Mononuclear cell (primary cell): ENCODE measurements around the gene USP15. TPM values are rescaled to one million over a fixed set of nuclear protein-coding genes. Genes with fewer than 3 reads are reported as not detected.

ENCODE experiments used
- H3K27me3 ChIP-seq: 2 replicates; pipeline ENCODE4 v1.6.0; 2011; ENCODE audit warnings: low read length, control low read depth; ENCODE audit not compliant: insufficient read depth
- H3K4me1 ChIP-seq: 2 replicates; pipeline ENCODE4 v1.5.1; 2011; ENCODE audit warnings: mild to moderate bottlenecking, low read length, control low read depth; ENCODE audit not compliant: insufficient read depth
- H3K4me3 ChIP-seq: 2 replicates; pipeline ENCODE4 v1.5.1; 2011; ENCODE audit warnings: mild to moderate bottlenecking, low read length, moderate library complexity
- H3K9me3 ChIP-seq: 2 replicates; pipeline ENCODE4 v1.5.1; 2011; ENCODE audit warnings: low read depth, mild to moderate bottlenecking, control low read depth, low read length
- total RNA-seq: library from RNA; depleted of rRNA; stranded (reverse); fragments of >200 nt; gene quantifications from one replicate; pipeline ENCODE4 v1.2.3, GENCODE V29; 2012

USP15 gene
- total RNA-seq, 1 donor, result 467 TPM

DNA sequence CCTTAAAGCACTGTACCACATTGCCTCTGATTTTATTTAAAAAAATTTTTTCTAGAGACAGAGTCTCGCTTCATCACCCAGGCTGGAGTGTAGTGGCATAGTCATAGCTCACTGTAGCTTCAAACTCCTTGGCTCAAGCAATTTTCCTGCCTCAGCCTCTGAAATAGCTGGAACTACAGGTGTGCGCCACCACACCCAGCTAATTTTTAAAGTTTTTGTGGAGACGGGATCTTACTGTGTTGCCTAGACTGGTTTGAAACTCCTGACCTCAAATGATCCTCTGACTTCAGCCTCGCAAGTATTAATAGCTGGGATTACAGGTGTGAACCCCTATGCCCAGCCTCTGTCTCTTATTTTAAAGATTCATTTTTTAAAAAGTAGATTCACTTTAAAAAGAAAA is 5.3 kb downstream of the USP15 start:
- Histone ChIP-seq H3K4me3 (no peak overlapping the region), H3K9me3 (no peaks in the 10 kb centered on the region), H3K4me1 (peaks cover 47% of the 10 kb centered on the region), H3K27me3 (no peaks in the 10 kb centered on the region)

DNA sequence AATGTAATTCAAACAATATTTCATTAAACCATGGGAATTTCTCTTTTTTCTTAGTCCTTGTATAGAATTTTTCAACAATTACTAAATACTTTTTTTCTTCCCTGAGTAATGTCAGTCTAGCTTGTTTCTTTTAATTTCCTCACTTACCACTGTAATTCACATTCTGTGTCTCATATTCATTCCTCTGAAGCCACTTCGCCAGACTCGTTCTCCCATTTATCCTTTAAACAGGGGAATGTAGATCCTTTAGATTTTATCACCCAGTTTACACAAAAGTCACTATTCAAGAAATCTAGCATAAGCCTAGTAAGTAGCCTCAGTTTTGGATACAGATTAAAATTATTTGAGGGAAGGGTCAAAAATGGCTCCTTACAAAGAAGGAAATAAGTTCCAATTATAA is 6.8 kb downstream of the USP15 start:
- peaks cover 44% of the 10 kb centered on the region for H3K4me1 ChIP-seq
- no peaks in the 10 kb centered on the region for H3K27me3 ChIP-seq
- no peak overlapping the region for H3K4me3 ChIP-seq
- no peaks in the 10 kb centered on the region for H3K9me3 ChIP-seq

- peaks cover 42% of the 10 kb centered on the region for H3K4me1 ChIP-seq
- no peak overlapping the region for H3K4me3 ChIP-seq
- no peaks in the 10 kb centered on the region for H3K9me3 ChIP-seq
Observed at GRCh38 chr12:62267480-62267879, 7.3 kb downstream of the USP15 start.

DNA sequence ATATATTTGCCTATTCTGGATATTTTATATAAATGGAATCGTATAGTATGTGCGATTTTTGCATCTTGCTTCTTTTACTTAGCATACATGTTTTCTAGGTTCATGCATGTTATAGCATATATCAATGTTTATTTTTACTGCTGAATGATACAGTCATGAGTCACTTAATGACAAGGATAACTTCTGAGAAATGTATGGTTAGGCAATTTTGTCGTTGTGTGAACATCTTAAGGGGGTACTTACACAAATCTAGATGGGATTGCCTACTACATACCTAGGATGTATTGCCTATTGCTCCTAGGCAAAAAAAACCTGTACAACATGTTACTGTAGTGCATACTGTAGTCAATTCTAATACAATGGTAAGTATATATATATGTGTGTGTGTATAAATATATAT is 8.8 kb downstream of the USP15 start:
- no peaks in the 10 kb centered on the region for H3K9me3 ChIP-seq
- no peaks in the 10 kb centered on the region for H3K27me3 ChIP-seq
- peaks cover 36% of the 10 kb centered on the region for H3K4me1 ChIP-seq

More at GRCh38 chr12:62267480-62267879, 7.3 kb downstream of the USP15 start:
- no peaks in the 10 kb centered on the region for H3K27me3 ChIP-seq

DNA sequence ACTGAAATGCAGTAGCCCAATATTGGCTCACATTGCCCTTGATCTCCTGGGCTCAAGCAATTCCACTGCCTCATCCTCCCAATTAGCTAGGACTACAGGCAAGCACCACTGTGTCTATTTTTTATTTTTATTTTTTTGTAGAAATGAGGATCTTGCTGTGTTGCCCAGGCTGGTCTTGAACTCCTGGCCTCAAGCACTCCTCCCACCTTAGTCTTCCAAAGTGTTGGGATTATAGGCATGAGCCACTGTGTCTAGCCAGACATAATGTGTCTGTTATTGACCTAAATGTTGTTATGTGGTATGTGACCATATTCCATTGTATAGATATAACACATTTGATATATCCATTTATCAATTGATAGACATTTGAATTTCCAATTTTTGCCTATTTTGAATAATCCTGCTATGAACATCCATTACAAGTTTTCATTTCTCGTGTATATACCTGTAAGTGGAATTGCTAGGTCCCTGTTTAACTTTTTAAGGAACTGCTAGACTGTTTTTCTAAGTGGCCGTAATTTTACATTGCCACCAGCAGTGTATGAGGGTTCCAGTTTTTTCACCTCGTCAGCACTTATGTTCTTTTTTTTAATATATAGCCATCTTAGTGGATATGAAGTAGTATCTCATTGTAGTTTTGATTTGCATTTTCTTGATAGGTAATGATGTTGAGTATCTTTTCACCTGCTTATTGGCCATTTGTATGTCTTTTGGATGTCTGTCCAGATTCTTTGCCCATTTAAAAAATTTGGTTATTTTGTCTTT is 9.4 kb downstream of the USP15 start:
- peaks cover 40% of the 10 kb centered on the region for H3K4me1 ChIP-seq
- H3K4me3 ChIP-seq, result no peak overlapping the region
- H3K9me3 ChIP-seq, result no peaks in the 10 kb centered on the region

More for the DNA sequence above, 8.8 kb downstream of the USP15 start:
- no peak overlapping the region for H3K4me3 ChIP-seq

GRCh38 chr12:62270384-62270783 is 10.2 kb downstream of the USP15 start:
- peaks cover 43% of the 10 kb centered on the region for H3K4me1 ChIP-seq
- H3K9me3 ChIP-seq, result no peaks in the 10 kb centered on the region
- no peaks in the 10 kb centered on the region for H3K27me3 ChIP-seq
- H3K4me3 ChIP-seq, result no peak overlapping the region

More for the DNA sequence above, 9.4 kb downstream of the USP15 start:
- H3K27me3 ChIP-seq, result no peaks in the 10 kb centered on the region

GRCh38 chr12:62270872-62271271 is 10.7 kb downstream of the USP15 start:
- Histone ChIP-seq H3K9me3 (no peaks in the 10 kb centered on the region), H3K4me1 (peaks cover 43% of the 10 kb centered on the region), H3K4me3 (no peak overlapping the region), H3K27me3 (no peaks in the 10 kb centered on the region)

DNA sequence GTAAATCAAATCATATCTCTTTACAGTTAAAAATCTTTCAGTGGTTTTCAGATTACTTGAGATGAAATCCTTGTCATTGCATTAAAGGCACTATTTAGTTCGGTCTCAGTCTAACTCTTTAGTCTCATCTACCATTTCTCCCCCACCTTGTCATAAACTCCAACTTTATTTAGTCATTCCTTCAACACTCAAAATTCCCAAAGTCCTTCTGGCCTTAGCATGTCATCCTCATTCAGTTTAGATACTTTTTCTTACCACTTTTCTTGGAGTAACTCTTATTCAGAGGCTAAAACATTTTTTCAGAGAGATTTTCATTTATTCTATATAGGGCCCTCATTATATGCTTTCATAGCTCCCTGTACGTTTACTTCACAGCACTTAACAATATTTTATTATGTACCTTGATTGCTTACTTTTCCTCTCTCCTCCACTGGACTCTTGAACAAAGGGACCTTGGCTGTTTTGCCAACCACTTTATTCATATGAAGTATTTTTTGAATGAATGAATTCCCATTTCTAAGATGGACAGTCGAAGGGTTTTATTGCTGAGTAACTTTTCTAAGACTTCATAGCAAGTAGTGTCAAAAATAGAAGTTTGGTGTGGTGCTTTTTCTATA is 12.8 kb downstream of the USP15 start:
- Histone ChIP-seq H3K4me1 (peaks cover 35% of the 10 kb centered on the region), H3K4me3 (no peak overlapping the region), H3K9me3 (no peaks in the 10 kb centered on the region), H3K27me3 (no peaks in the 10 kb centered on the region)

DNA sequence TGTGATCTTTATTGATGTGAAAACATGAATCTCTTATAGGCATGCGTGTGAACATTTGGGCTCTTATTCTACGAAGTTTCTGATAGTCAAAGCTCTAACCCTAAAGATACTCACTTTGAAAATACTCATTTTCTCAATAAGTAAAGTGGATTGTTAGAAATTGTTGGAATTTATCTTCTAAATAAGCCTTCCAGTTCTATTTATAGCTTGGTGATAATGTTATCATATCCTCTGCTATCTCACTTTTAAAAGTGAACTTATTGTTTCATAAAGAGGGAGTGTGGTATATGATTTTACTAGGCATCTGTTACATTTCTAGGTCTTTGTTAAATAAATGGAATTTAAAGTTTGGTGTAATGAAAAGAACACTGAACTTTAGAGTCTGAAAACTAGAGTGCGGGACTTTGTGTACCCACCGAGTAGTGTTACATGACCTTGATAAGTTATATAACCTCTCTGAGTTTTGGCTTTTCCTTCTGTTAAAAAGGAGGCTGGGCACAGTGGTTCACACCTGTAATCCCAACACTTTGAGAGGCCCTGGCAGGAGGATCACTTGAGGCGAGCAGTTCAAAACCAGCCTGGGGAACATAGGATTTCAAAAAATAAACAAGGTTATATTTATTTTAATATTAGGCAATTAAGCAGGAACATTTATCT is 13.6 kb downstream of the USP15 start:
- Histone ChIP-seq H3K4me1 (peaks cover 28% of the 10 kb centered on the region), H3K9me3 (no peaks in the 10 kb centered on the region), H3K4me3 (no peak overlapping the region), H3K27me3 (no peaks in the 10 kb centered on the region)

DNA sequence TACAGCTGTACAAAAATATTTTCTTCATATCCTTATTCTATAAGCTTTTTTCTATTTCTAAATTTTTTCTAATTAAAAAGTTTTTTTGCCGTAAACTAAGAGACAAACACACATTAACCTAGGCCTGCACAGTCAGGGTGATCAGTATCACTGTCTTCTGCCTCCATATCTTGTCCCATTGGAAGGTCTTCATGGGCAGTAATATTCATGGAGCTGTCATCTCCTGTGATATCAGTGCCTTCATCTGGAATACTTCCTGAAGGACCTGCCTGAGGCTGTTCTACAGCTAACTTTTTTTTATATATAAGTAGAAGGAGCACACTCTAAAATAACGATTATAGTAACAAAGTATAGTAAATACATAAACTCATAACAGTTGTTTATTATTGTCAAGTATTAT is 17.8 kb downstream of the USP15 start:
- no peak overlapping the region for H3K4me3 ChIP-seq
- peaks cover 30% of the 10 kb centered on the region for H3K4me1 ChIP-seq
- no peaks in the 10 kb centered on the region for H3K9me3 ChIP-seq
- H3K27me3 ChIP-seq, result no peaks in the 10 kb centered on the region

DNA sequence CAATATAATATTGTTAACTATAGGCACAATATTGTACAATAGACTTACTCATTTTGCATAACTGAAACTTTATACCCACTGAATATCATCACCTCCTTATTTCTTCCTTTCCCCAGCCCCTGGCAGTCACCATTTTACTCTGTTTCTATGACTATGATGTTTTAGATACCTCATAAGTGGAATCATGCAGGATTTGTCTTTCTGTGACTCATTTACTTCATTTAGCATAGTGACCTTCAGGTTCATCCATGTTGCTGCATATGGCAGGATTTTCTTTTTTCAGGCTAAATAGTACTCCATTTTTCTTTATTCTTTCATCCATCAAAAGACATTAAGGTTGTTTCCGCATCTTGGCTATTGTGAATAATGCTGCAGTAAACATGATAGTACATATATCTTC is 18.9 kb downstream of the USP15 start:
- Histone ChIP-seq H3K9me3 (no peaks in the 10 kb centered on the region), H3K4me3 (no peak overlapping the region), H3K4me1 (peaks cover 28% of the 10 kb centered on the region), H3K27me3 (no peaks in the 10 kb centered on the region)

DNA sequence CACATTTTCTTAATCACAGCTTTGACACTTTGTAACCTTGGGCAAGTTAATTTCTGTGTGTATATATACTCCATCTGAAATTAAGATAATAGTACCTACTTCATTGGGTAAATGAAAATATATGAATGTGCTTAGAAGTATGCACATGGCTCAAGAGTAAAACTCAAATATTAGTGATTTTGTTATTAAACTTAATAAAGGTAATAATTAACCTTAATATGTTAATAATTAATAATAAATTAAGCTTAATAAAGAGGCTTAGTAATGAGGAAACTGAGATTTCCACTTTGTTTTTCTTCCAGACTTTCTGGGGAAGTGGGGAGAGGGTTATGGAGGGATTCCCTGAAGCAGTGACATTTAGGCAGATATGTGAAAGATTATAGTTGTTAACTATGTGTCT is 19.8 kb downstream of the USP15 start:
- H3K9me3 ChIP-seq, result no peaks in the 10 kb centered on the region
- H3K4me3 ChIP-seq, result no peak overlapping the region
- peaks cover 19% of the 10 kb centered on the region for H3K4me1 ChIP-seq
- no peaks in the 10 kb centered on the region for H3K27me3 ChIP-seq

DNA sequence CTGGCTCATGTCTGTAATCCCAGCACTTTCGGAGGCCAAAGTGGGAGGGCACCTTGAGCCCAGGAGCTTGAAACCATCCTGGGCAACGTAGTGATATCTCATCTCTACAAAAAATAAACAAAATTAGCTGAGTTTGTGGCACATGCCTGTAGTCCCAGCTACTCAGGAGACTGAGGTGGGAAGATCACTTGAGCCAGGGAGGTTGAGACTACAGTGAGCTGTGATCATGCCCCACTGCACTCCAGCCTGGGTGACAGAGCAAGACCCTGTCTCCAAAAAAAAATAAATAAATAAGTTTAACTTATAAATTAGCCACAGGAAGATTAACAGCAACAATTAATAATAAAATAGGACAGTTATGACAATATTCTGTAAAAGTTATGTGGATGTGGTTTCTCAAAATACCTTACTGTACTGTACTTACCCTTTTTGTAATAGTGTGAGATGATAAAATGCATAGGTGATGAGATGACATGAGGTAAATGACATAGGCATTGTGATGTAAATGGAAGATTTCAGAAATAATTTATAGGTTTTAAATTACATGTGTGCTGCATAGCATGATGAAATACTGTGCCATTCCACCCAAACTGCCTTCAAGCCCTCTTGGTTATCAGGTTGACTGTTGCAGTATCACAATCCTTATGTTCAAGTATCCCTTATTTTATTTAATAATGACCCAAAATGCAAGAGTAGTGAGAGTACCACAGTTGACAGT is 22.0 kb downstream of the USP15 start:
- Histone ChIP-seq H3K9me3 (no peaks in the 10 kb centered on the region), H3K27me3 (no peaks in the 10 kb centered on the region), H3K4me3 (no peak overlapping the region), H3K4me1 (peaks cover 18% of the 10 kb centered on the region)

DNA sequence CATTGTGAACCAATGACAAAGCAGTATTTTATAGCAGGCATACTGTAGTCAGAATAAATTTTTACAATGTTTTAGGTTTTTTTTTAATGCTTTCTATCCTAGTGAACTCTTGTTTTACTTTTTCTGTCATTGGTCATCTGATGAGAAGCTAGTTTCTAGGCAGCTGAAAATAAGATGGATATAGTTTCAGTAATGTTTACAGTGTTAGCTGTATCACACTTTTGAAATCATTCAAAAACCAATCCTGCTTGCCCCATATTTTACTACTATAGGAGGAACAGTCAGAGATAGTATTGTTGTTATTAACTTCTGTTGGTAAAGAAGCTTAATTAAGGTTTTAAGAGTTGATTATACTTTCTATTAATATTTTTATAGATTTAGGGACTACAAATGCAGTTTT is 24.5 kb downstream of the USP15 start:
- Histone ChIP-seq H3K9me3 (no peaks in the 10 kb centered on the region), H3K4me3 (no peak overlapping the region), H3K4me1 (peaks cover 33% of the 10 kb centered on the region), H3K27me3 (no peaks in the 10 kb centered on the region)

DNA sequence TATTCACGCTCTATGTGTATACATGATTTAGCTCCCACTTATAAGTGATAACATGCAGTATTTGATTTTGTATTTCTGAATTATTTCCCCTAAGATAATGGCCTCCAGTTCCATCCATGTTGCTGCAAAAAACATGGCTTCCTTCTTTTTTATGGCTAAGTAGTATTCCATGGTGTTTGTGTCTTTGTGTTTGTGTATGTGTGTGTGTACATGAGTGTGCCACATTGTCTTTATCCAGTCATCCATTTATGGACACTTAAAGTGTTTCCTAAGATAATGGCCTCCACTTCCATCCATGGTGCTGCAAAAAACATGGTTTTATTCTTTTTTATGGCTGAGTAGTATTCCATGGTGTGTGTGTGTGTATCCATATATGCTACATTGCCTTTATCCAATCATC is 25.1 kb downstream of the USP15 start:
- no peaks in the 10 kb centered on the region for H3K27me3 ChIP-seq
- H3K4me1 ChIP-seq, result peaks cover 33% of the 10 kb centered on the region
- H3K4me3 ChIP-seq, result no peak overlapping the region
- peaks cover under 1% of the 10 kb centered on the region for H3K9me3 ChIP-seq
